ENCODE results near the gene DCAF12.
"Not testable (repeated sequence)": the region's sequence is repeated elsewhere in the genome, so short reads cannot be mapped to it uniquely, and the experiment has no call there.

Gene DCAF12

DNA sequence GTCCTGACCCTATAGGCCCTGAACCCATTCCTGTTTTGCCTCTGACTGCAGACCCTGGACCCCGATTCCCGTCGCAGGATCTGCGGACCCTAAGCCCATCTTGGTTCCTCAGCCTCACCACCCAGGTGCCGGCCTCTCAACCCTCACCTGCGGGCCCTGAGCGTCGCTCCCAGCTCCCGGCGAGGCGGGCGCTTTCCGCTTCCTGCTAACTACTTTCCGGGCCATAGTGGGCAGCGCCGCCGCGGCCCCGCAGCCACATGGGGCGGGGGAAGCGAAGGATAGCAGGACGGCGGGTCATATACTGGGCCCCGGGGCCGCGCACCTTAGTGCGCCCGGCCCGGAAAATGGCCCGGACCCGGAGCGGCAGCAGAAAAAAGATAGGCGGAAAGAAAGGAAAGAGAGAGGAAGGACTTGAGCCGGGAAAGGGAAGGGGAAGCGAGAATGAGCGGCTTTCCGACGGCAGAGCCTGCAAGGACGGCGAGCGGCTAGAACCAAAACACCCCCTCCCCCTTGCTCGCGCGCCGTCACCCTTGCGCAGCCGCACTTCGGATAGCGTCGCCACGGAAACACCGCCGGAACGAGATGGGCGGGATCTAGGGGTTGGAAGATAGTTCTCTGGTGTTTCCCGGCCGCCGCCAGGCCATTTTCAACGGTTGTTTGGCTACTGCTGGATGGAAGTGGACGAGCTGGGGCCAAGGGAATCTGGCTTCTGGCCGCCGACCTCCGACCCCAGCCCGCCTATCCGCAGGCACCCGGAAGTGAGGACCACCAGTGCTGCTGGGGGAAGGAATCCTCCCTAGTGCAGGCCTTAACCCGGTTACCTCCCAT, at the start of gene DCAF12:
Gene DCAF12, minus strand, starts transcription at position 492 of the 828 bp plus-strand sequence. Its CDS starts 267 bp downstream, at position 225.
- DNase-seq: peak; percentile 90

GRCh38 chr9:34176089-34176488, 49.6 kb upstream of the DCAF12 start:
- DNase-seq: no peak

GRCh38 chr9:34171753-34172535, 45.4 kb upstream of the DCAF12 start:
- no peak for DNase-seq

DNA sequence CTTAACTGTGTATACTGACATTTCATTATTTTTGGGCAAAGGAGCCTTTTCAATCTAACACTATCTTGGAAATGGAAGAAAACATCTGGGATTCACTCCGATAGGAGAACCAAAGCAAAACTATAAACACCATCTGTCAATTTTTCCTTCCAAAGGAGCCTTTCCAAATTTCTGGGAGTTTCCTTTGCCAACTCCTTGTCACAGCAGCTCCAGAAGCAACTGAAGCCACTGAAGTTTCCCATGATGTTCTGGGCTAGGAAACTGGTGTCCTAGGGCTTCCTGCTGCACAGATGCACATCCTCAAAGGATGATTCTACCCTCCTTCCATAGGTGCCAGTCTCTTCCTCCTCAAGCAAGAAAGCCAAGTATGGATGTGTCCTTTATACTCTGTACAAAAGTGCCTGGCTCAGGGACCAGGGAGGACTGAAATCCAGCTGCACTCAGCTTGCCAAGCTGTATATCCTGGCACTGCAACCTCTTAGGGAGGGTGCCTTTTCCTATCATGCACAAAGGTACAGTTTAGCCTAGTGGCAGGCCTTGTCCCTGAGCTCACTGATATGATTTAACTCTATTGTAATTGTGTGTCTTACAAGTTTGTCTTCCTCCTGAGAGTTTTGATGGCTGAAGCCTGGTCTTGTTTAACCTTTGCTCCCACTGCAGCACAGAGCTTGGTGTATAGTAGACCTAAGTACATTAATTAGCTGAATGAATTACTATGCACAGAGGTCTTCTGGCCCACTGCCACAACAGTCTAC, 43.9 kb upstream of the DCAF12 start:
- no peak for DNase-seq

- no peak for DNase-seq
Measured at GRCh38 chr9:34169125-34169524, 42.6 kb upstream of the DCAF12 start.

DNA sequence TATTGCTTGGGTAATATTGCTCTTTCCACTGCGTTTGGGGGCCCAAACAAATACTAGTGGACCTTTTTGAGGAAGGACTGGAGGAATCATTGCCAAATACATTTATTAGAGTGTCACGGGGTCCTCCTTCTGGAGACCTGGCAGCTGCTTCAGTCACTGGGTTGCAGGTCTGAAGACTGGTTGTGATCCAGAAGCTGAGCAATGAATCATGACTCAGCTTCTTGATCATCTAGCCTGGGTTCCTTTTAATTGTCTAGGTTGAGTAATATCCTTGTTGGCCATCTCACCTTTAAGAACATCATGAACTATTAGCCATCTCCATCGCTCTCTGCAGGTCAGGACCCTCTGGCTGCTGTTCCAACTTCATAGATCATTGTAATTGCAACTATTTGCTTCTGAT, 36.9 kb upstream of the DCAF12 start:
- no peak for DNase-seq

GRCh38 chr9:34158362-34158869, 31.9 kb upstream of the DCAF12 start:
- DNase-seq: peak; percentile 85

DNA sequence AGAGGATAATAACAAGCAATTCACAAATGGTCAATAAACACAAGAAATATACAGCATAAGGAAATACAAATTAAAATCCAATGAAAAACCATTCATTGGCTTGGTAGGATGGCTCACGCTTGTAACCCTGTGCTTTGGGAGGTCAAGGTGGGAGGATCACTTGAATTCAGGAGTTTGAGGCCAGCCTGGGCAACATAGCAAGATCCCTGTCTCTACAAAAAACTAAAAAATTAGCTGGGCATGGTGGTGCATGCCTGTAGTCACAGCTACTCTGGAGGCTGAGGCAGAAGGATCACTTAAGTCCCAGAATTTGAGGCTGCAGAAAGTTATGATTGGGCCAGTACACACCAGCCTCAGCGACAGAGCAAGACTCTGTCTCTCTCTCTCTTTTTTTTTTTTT, 31.4 kb upstream of the DCAF12 start:
- DNase-seq: no peak

DNA sequence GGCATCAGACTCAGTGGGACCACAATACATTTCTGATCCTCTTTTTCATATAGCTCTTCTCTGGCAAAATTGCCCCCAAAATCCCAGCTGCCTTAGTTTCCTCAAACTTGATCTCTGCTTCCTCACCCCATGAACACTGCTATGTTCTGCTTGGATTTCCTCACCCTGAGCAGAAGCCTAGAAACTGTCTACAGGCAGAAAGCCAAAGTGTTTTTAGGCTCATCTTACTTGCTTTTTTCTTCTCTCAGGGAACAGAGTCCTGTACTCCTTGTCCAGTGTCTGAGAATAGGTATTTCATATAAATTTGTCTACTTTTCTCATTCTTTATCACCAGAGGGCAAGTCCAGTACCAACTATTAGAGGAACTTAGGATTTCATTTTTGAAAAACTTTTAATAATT, 30.8 kb upstream of the DCAF12 start:
- no peak for DNase-seq

- no peak for DNase-seq
Measured at GRCh38 chr9:34154057-34154456, 27.6 kb upstream of the DCAF12 start.

GRCh38 chr9:34151398-34151797, 24.9 kb upstream of the DCAF12 start:
- DNase-seq: no peak

DNA sequence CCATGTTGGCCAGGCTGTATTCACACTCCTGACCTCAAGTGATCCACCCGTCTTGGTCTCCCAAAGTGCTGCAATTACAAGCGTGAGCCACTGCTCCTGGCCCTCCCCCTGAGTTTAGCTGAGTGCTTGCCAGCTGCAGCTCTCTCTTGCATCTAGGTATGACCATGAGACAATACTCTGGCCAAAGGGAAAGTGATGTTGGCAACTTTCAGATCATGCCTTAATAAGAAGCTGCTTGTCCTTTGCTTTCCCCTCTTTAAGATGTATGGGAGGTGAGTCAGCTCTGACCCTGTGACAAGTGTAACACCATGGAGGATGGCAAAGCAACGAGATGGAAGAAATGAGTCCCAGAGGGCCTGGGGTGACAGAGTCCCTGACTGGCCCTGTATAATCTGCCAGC, 18.7 kb upstream of the DCAF12 start:
- DNase-seq: no peak

DNA sequence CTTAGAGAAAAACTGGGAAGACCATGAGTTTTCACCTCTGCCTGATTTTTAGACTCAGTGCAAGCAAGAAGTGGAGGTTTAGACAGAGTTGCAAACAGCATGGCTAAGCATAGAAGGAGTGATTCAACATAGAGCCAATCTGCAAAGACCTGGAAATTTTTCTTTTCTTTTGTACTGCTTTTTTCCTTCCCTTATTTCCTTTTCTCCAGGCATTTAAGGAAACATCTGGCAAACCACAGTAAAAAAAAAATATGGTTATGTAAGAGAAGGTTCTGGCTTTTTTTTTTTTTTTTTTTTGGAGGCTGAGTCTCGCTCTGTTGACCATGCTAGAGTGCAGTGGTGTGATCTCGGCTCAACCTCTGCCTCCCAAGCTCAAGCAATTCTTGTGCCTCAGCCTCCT, 16.6 kb upstream of the DCAF12 start:
- no peak for DNase-seq

GRCh38 chr9:34140853-34141252, 14.4 kb upstream of the DCAF12 start:
- DNase-seq: no peak

DNA sequence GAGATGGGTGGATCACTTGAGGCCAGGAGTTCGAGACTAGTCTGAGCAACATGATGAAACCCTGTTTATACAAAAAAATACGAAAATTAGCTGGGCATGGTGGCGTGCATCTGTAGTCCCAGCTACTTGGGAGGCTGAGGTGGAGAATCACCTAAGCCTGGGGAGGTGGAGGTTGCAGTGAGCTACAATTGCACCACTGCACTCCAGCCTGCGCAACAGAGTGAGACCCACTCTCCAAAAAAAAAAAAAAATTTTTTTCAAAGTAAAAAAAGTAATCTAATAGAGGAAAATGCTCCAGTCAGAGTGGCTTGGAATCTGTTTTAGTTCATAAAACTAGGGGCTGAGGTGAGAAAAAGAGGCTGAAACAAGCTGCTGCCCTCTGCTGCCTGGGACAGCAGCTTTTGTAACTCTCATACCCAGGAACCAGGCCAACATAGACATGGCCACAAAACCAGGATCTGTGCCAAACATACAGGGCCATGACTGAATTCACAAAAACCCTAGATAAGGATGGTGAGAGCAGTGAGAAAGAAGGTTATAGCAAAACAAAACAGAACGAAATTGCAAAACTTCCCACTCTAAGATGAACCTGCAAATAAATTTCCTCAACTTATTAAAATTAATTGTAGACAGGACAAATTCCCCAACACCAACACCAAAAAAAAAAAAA, 13.1 kb upstream of the DCAF12 start:
- peak; percentile 83 for DNase-seq

GRCh38 chr9:34138644-34139043, 12.1 kb upstream of the DCAF12 start:
- not testable (repeated sequence) for DNase-seq

DNA sequence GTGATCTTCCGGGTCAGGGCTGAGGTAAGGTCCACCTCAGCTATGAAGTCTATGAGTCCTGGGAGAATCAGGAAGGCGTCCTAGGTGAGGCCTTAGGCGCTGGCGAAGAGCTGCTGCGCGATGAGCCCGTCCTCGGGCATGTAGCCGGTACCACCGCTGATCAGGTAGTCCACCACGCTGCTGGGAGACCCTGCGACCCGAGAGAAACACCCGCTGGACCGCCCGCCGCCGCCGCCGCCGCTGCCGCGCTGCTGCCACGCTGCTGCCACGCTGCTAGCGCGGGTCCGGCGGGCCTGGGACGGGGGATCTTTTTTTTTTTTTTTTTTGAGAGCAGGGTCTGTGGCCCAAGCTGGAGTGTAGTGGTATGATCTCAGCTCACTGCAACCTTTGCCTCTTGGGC, 8.0 kb upstream of the DCAF12 start:
- DNase-seq: no peak

GRCh38 chr9:34133436-34133949, 7.0 kb upstream of the DCAF12 start:
- DNase-seq: no peak

DNA sequence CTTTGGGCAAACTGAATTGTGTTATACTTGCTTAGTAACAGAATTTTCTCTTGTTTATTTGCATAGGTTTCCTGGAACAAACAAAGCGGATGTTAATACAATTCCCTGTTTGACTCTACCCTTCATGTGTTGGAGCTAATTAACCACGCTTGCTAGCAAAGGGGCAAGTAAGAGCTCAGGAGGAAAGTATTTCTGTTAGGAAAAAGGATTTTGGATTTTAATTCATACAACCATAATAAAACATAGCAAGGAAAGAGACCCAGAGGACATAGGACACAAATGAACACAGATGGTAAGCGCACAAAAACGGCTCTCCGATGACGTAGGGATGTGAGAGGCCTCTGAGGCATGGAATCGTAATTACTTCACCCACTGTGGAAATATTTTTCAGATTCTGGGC, 5.1 kb upstream of the DCAF12 start:
- DNase-seq: no peak

- no peak for DNase-seq
Measured at GRCh38 chr9:34127035-34127948, 794 bp upstream of the DCAF12 start.

DNA sequence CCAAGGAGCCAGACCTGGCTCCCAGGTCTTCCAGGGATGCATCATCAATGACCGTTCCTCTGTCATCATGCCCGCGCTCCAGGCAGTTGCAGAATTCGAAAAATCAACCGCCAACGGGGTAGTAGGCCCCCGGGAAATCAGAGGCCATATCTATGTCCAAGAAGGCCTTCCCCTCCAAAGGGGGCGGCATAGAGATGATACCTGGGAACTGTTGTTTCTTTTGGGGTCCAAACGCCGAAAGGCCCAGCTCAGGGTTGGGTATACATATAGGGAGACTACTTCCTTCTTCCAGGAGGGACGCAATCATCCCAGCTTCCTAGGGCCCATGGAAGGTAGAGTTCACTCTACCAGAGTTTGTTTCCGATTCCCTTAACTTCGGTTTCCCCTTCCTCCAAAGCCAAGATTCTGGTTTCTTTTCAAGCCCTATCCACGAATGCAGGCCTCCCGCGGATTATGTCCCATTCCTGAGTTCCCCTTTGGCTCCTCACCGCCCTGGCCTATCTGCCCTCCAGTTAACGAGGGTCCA, 754 bp downstream of the DCAF12 start:
- DNase-seq: peak; percentile 2
